GM12891 (cell line): ENCODE results near the gene UBAC1.

Source experiments
- POLR2A ChIP-seq: IDR thresholded peaks from 2 replicates; pipeline ENCODE4 v1.6.1; 2011; ENCODE audit warnings: low read depth, low read length, control low read depth
- POLR2AphosphoS5 ChIP-seq: IDR thresholded peaks from 2 replicates; pipeline ENCODE4 v1.6.1; 2011; ENCODE audit warnings: low read depth, low read length, control low read depth

GRCh38 chr9:135906291-135907005, 54.7 kb downstream of the UBAC1 start:
- TF ChIP-seq POLR2A: no peak
- no peak for TF ChIP-seq POLR2AphosphoS5
